ENCODE data around the gene TSPAN9. TPM values are rescaled to one million over a fixed set of nuclear protein-coding genes. Genes with fewer than 3 reads are reported as not detected.

TSPAN9 gene
- total RNA-seq, 2 experiments from 2014 or later: 0.87 to 1.2 TPM

DNA sequence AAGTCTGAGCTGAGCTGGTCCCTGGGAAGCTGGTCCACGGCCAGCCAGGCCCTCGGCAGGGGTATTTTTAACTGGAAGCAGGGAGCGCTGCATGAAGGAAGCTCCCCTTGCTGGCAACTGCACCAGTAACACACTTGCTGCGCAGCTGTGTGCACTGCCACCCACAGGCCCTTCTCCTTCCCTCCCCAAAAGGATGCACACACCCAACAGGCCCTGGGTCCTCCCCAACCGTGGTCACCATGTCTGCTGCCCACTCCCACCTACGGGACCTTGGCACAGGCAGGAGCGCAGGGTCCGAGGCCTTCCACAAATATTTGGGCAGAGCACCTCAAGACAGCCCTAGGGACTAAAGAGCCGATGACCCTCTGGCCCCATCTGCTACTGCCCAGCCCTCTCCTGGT, 256.8 kb downstream of the TSPAN9 start:
- H3K9me3 Mint-ChIP-seq: no peaks in the 10 kb centered on the region
- peaks cover 16% of the 10 kb centered on the region for H3K27me3 Mint-ChIP-seq
- DNase-seq: no peak
- intact Hi-C loops (cut with micrococcal nuclease): no loop called here
- POLR2A ChIA-PET: no interaction called here
- no peak overlapping the region for H3K4me3 Mint-ChIP-seq
- H3K27ac Mint-ChIP-seq: no peak overlapping the region
- no peaks in the 10 kb centered on the region for H3K4me1 Mint-ChIP-seq (ENCODE audit: low read depth)
- no peaks in the 10 kb centered on the region for H3K36me3 Mint-ChIP-seq
- CTCF ChIA-PET: interaction anchor here (1.5 kb wide), 1 partner anchor 34 kb away, joined by 6 read pairs; no protein-coding TSS in a partner anchor

DNA sequence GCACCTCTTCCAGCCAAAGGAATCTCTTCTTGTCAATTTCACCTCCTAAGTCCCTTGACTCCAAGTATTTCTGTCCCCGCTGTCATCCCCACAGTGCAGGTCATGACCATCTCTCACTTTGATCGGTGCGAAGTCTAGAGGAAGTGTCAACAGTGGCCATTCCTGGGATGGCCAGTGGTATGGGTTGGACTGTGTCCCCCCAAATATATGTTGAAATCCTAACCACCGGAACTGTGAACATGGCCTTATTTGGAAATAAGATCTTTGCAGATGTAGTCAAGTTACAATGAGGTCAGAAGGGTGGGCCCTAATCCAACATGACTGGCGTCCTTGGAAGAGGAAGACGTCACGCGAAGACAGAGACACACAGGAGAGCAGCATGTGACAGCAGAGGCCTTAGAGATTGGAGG, 257.9 kb downstream of the TSPAN9 start:
- Mint-ChIP-seq H3K27me3 (peaks cover 16% of the 10 kb centered on the region), H3K4me3 (no peak overlapping the region), H3K27ac (no peak overlapping the region), H3K4me1 (ENCODE audit: low read depth) (no peaks in the 10 kb centered on the region), H3K9me3 (no peaks in the 10 kb centered on the region), H3K36me3 (no peaks in the 10 kb centered on the region)
- DNase-seq: no peak
- ChIA-PET CTCF (interaction anchor here (1.0 kb wide), 1 partner anchor 35 kb away, joined by 4 read pairs; no protein-coding TSS in a partner anchor), POLR2A (no interaction called here)
- intact Hi-C loops (cut with micrococcal nuclease): no loop called here

Other genes starting within 250 kb of the TSPAN9 start
- not detected for gene NRIP2, start 242.3 kb upstream of the TSPAN9 start, total RNA-seq
- under 1 TPM in 1 of 2 experiments, not detected in 1; 0.19 TPM for gene TEX52, start 220.3 kb upstream of the TSPAN9 start, total RNA-seq
- gene FOXM1, start 200.2 kb upstream of the TSPAN9 start, total RNA-seq: 10 to 100 TPM; 79.3 to 80.0 TPM
- 10 to 100 TPM; 68.0 to 80.2 TPM for gene RHNO1, start 200.2 kb upstream of the TSPAN9 start, total RNA-seq
- 1 to 10 TPM; 5.5 to 6.5 TPM for gene TULP3, start 186.5 kb upstream of the TSPAN9 start, total RNA-seq
- gene TEAD4, start 118.0 kb upstream of the TSPAN9 start, total RNA-seq: 1 to 10 TPM; 3.2 to 3.8 TPM